NCI-H1105 (cell line): Measurements from ENCODE around the gene POP5.
"Not testable (repeated sequence)": the region's sequence is repeated elsewhere in the genome, so short reads cannot be mapped to it uniquely, and the experiment has no call there.

Source experiments
- DNase-seq: peaks from one replicate; lab custom pipeline; 2025; lab: John Stamatoyannopoulos, UW

Gene POP5, protein sequence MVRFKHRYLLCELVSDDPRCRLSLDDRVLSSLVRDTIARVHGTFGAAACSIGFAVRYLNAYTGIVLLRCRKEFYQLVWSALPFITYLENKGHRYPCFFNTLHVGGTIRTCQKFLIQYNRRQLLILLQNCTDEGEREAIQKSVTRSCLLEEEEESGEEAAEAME

DNA sequence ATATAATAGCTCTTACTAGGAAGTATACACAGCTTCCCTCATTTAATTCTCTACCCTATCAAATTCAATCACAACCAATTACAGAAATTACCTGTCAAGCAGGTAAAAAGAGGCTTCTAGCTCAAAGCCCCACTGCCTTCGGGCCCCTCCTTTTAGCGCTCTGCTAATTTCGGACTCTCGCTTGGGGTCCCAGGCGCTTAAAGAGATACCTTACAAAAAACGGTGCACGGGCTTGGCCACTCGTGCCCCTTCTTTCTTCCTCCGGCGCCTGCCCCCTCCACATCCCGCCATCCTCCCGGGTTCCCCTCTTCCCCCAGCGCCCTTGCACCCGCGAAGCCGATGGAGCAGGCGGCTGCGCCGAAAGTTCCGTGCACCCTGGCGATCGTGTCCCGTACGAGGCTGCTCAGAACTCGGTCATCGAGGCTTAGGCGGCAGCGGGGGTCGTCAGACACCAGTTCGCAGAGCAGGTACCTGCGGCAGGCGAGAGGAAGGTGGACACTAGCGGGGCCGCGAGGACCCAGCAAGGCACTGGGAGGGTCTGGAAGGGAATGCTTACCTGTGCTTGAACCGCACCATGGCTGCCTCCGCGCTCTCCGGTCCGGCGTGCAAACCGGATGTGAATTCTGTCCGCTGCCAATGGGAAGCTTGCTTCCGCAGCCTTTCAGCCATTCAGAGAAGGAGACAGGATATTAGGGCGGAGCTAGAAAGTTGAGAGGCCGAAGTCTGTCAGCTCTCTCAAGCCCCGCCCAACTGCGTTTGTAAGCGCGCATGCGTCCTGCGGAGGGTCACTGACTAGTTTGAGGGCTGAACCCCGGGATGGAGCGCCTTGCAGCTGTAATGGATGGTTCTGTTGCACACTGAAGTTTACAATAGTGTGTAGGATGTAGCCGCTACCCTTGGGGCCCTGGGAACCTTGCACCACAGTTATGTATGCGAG is at the start of gene POP5:
Gene POP5, minus strand, starts transcription at position 616 of the 937 bp plus-strand sequence. Its CDS starts 40 bp downstream, at position 576.
- peak; percentile 99 for DNase-seq

DNA sequence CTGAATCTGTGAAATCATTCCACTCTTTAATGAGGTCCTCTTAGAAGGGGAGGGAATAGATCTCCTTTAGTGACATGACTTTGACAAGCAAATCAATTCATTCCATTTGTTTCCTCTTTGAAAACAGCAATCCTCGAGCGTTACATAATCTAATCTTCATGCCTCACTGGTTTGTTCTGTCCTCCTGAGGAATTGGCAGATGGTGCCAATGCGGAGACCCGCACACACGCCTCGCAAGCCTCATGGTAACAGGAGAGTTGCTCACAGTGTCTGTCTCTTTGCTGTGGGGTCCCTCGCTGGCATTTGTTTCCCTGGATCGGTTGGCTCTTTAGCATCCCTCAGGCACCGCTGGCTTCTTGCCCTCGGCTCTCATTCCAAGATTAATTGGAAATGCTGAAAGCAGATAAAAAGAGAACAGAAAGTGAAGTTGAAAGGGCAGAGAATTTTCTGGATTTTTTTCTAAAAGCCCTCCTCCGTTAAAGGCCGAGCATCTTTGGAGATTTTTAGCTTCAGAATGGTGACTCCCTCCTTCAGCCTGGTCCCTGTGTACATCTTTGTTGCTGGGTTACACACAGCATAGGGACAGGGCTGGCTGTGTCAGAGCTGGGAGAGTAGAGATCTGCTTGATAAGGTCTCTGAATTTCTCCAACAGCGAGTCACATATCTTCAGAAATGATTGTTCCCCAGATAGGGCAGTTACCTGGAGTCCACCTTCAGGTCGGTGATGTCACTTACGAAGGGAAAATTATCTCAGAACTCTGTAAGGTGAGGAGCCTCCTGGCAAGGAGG is 49.1 kb upstream of the POP5 start:
- no peak for DNase-seq

DNA sequence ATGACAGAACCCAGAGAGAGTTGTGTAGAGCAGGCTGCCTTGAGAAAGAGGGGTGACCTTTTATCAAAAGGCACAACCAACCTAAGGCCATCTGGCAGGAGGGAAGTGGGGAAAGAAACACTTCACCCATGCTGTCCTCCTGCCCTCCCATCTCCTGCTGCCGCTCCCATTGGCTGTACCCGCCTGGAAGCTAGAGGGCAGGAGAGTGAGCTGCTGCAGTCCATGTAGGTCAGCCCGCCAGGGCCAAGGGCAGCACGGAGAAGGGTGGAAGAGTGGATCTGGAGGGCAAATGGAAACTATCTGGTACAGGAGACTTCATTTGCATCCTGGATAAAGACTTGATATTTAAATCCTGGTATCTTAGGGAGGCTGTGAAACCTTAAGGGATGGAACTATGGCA is 47.7 kb upstream of the POP5 start:
- DNase-seq, result no peak

DNA sequence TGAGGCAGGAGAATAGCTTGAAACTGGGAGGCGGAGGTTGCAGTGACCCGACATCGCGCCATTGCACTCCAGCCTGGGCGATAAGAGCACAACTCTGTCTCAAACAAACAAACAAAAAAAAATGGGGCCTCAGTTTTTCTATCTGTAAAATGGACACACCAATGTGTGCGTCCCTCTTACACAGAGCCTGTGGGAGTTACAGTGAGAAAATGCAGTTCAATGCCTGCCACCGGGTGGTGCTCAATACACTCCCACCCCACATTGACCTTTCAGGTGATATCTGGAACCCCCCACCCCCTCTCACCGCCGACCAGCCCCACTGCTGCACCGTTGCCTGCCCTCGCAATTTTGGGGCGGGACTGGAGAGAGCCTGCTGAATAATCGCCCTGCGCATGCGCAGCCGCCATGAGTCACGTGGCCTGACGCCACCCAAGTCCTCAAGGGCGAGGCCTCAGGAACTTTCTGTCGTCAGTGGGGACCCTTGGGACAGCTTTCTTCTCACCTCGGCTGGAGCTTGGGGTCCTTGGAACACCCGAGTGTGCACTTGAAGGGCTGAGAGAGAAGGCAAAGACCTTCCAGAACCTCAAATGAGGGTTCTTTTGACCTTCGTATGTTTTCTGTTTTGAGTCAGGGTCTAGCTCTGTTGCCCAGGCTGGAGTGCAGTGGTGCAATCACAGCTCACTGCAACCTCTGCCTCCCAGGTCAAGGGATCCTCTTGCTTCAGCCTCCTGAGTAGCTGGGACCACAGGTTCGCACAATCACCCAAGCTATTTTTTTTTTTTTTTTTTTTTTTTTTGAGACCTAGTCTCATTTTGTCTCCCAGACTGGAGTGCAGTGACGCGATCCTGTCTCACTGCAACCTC is 44.6 kb upstream of the POP5 start:
- DNase-seq, result no peak

DNA sequence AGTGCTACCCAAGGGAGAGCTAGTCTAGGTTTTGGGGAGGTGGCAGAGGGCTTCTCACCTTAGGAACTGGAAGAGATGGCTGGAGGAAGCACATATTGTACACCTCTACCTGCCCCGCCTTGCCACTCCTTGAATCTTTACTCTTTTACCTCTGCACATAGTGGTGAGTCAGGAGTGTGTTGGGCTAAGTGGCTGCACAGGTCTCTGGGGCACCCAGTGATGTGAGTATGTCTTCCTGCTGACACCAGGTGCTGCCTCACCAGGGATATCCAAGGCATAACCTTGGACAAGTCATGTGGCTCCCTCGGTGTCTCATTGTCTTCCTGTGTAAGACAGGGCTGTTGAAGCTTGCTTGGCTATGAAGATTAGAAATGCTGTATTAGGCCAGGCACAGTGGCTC is 39.4 kb upstream of the POP5 start:
- no peak for DNase-seq

DNA sequence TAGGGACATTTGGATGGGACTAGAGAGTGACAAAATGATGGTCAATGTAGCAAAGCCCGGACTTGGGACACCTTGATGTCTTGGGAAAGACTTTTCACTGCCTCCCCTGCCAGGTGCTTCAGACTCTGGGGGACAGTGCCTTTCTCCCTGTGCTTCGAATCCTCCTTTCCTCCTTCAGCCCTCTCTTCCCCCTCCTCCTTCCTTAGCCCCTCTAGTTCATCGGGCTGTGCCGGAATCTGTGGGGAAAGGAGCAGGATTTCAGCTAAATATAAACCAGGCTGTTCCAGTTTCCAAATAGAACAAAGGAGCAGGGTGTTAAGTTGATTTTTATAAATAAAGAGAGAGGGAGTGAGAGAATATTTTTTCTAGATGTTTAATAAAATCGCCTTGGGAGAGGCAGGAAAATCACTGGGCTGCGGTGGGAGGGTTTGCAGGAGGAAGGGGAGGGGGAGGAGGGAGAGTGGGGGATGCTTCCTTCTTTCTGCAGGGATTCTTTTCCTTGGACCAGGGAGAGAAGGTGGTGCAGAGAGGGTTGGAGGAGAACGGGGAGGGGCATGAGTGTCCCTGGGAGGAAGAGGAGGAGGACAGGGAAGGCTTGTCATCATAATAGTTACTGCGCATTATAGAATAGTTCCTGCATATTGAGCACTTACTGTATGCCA is 37.9 kb upstream of the POP5 start:
- DNase-seq, result no peak

DNA sequence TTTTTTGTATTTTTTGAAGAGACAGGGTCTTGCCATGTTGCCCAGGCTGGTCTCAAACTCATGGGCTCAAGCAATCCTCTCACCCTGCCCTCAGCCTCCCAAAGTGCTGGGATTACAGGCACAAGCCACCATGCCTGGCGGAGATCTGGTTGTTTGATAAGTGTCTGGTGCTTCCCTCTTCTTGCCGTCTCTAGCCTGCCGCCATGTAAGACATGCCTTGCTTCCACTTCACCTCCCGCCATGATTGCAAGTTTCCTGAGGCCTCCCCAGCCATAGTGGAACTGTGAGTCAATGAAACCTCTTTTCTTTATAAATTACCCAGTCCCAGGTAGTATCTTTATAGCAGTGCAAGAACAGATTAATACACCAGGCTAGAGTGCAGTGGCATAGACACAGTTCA is 36.6 kb upstream of the POP5 start:
- DNase-seq, result not testable (repeated sequence)

DNA sequence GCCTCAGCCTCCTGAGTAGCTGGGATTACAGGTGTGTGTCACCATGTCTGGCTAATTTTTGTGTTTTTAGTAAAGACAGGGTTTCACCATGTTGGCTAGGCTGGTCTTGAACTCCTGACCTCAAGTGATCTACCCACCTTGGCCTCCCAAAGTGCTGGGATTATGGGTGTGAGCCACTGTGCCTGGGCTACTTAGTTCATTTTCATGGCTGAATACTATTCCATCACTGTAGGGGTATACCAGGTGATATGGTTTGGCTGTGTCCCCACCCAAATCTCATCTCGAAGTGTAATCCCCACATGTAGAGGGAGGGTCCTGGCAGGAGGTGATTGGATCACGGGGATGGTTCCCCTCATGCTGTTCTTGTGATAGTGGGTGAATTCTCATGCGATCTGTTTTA is 36.0 kb upstream of the POP5 start:
- not testable (repeated sequence) for DNase-seq

DNA sequence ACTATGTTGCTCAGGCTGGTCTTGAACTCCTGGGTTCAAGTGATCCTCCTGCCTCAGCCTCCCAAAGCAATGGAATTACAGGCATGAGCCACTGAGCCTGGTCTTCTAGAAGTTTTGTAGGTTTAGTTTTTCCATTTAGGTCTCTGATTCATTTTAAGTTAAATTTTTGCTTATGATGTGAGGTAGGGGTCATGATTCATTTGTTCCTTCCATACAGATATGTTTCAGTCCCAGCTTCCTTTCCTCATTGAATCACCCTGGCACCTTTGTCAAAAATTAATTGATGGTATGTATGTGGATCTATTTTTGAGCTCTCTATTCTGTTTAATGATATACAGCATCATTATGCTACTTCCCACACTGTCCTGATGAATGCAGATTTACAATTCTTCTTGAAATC is 33.6 kb upstream of the POP5 start:
- DNase-seq, result no peak

DNA sequence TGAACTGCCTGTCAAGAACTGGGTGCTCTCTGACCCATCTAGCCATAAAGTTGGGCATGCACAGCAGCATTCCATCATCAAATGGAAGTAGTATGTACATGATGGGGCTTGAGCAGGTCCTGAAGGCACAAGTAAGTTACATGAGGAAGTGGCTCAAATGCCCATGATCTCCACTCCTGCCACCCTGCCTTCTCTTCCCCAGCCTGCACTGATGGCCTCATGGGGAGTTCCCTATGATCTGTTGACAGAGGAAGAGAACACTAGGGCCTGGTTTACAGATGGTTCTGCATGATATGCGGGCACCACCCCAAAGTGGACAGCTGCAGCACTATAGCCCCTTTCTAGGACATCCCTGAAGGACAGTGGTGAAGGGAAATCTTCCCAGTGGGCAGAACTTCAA is 30.3 kb upstream of the POP5 start:
- DNase-seq, result not testable (repeated sequence)

DNA sequence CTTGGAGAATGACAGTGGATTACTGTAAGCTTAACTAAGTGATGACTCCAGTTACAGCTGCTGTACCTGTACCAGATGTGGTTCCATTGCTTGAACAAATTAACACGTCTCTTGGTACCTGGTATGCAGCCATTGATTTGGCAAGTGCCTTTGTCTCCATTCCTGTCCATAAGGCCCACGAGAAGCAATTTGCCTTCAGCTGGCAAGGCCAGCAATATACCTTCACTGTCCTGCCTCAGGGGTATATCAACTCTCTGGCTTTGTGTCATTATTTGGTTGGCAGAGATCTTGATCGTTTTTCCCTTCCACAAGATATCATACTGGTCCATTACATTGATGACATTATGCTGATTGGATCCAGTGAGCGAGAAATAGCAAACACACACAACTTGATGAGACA is 29.4 kb upstream of the POP5 start:
- DNase-seq, result no peak

DNA sequence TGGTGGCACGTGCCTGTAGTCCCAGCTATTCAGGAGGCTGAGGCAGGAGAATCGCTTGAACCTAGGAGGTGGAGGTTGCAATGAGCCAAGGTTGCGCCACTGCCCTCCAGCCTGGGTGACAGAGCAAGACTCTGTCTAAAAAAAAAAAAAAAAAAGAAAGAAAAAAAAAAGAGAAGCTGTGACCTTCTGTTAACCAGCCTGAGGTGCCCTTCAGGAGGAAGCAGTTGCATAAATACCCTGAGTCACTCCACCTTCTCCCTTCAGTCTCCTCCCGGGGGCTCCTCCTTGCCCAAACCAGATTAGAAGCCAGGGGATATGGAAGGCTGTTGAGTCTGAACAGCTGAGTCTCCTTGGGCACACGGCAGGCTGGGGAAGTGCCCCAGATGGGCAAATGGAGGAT is 21.2 kb upstream of the POP5 start:
- DNase-seq, result not testable (repeated sequence)

DNA sequence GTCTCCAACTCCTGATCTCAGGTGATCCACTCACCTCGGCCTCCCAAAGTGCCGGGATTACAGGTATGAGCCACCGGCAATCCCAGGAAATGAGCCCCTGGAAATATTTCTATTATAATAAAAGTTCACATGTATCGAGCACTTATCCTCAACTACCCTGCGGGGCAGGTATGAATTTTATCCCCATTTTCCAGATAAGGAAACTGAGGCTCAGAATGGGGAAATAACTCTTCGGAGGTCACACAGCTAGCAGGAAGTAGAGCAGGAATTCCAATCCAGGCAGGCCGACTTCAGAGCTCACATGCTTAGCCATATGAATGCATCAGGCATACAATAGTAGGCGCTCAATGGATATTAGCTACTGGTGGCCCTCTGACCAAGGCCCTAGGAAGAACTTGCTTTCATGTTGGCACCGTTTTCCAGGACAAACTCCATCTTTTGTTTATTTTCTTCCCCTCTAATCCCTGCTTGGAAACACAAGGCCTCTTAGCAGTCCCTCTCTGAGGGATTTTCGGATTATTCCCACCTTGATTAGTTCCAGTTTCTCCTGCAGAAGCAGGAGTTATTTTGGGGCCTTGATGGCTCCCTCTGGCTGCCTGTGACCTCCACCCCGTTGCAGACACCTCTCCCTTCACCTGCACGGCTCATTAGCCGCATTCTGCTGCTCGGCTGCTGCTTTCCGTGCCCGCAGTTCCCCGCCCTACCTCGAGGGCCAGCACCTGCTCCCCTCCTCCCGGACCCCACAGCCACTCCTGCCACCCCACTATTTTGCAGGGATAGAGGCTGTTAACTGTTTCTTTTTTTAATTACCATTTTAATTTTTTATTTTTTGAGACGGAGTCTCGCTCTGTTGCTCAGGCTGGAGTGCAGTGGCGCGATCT is 18.7 kb upstream of the POP5 start:
- DNase-seq, result no peak

DNA sequence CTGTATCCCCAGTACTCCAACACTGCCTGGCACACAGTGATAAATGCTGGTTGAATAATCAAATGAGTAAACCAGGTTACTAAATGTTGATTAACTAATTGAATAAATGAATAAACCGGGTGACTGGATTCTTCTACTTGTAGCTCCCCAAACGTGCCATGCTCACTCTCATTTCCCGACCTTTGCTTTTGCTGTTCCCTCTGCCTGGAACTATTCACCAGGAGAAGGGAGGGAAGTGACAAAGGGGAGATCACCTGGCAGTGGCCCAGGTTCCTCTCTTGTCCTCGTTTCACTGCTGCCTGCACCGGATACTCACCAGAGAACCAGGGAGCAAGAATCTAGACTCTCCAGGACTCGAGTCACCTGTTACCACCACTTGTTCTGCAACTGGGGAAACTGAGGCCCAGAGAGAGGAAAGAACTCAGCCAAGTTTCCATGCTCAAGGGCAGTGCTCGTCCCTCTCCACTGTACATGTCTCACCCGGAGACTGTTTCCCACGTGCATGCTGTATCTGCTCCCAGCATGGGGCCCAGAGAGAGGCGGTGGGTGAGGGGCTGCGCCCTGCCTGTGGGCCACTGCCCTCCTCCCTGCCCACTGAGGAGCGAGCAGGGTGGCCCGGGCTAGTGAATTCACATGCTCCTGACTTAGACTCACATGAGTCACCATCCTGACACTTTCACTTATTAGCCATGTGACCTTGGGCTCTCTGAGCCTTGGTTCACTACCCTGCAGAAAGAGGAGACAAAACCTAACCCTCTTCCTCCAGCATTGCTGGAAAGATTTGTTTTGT is 17.7 kb upstream of the POP5 start:
- no peak for DNase-seq

DNA sequence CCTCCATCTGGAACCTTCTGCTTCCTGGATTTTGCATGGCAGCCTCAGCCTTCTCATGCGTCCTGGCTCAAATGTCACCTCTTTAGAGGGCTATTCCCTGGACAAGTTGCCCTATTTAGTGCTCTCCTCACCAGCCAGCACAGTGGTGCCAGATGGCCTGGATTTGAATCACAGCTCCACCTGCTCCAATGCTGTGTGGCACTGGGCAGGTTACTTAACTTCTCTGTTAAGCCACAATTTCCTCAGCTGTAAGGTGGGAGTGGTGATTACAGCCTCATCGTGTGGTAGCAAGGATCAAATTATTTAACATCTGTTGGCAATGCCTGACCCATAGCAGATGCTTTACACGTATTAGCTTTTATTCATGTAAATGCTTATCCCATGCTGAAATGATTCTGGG is 16.7 kb upstream of the POP5 start:
- no peak for DNase-seq

DNA sequence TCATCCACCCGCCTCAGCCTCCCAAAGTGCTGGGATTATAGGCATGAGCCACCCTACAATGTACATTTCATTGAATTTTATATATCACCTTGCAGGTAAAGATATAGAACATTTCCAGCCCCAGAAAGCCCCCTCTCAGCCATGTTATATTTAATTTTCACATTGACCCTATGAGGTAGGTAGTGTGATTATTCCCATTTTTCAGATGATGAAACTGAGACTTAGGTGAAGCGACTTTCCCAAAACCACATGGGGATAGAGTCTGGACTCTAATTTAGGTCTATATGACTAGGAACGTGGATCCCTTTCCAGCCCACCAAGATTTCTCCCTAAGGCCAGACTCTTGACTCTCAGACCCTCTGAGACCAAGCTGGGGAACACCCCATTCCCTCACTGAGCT is 15.7 kb upstream of the POP5 start:
- DNase-seq, result no peak

DNA sequence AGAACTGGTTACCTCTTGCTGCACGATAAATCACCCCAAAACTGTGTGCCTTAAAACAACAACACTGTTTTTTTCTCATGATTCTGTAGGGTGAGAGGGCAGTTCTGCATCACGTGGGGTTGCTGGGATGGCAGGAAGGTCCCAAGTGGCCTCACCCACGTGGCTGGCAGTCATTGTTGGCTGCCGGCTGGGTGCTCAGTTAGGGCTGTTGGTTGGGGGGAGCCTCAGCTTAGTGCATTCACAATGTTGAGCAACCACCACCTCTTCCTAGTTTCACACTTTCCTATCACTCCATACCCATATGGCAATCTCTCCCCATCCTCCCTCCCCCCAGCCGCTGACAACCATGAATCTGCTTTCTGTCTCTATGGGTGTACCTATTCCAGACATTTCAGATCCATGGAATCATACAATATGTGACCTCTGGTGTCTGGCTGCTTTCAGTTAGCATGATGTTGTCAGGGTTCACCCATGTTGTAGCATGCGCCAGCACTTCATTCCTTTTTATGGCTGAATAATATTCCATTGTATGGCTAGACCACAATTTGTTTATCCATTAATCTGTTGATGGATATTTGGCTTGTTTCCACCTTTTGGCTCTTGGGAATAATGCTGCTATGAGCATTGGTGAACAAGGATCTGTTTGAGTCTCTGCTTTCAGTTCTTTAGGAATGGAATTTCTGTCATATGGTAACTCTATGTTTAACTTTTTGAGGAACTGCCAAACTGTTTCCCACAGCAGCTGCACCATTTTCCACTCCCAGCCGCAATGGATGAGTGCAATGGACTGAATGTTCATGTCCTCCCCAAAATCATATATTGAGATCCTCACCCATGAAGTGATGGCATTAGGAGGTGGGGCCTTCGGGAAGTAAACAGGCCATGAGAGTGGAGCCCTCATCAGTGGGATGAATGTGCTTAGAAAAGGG is 11.2 kb upstream of the POP5 start:
- no peak for DNase-seq

DNA sequence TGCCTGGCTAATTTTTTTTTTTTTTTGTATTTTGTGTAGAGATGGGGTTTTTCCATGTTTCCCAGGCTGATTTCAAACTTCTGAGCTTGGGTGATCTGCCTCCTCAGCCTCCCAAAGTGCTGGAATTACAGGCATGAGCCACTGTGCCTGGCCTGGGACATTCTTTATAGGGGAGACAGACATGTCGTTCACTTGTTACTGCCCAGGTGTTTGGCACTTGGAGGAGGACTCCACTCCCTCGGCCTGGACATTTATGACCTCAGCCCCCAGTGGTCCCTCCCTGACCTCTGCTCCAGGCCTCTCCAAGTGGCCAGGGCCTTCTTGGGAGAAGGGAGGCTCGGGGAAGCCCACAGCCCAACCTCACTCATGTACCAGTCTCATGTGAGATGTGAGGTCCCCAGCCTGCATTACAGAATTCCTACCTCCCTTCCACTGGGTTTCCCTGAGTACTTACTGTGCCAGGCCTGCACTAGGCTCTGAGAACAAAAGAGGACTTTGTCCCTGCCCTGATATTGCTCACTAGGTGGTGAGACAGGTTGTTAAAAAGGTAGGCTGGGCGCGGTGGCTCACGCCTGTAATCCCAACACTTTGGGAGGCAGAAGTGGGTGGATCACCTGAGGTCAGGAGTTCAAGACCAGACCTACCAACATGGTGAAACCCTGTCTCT is 9.7 kb upstream of the POP5 start:
- DNase-seq, result no peak
